AG04450 (cell line): ENCODE data around the gene NCS1. TPM values are rescaled to one million over a fixed set of nuclear protein-coding genes. Genes with fewer than 3 reads are reported as not detected.

Experiments
- CTCF ChIA-PET: fragments of 300-600, 350-600 bp; formaldehyde crosslinking; extraction: SDS; loops from one replicate; lab custom pipeline; 2022; ENCODE audit warnings: antibody characterized with exemption, inconsistent platforms; lab: Charles Lee
- POLR2A ChIA-PET: fragments of 350-600 bp; formaldehyde crosslinking; extraction: SDS; loops from one replicate; lab custom pipeline; 2021; ENCODE audit warnings: antibody characterized with exemption, inconsistent platforms; lab: Yijun Ruan, JAX
- DNase-seq: peaks from one replicate; pipeline ENCODE4 v3.0.0-alpha.2; 2011; ENCODE audit warnings: low read depth, low spot score
- H3K27ac ChIP-seq: one replicate; pipeline ENCODE4 v1.5.1; 2012; ENCODE audit warnings: low read depth, low read length, control low read depth
- H3K27me3 ChIP-seq: one replicate; pipeline ENCODE4 v1.6.0; 2012; ENCODE audit warnings: low read length; ENCODE audit not compliant: control insufficient read depth, insufficient read depth
- H3K4me3 ChIP-seq: 2 replicates; pipeline ENCODE4 v1.5.1; 2011; ENCODE audit warnings: mild to moderate bottlenecking, low read depth, low read length, control low read depth
- H3K9me3 ChIP-seq: 2 replicates; pipeline ENCODE4 v1.5.1; 2012; ENCODE audit warnings: low read length; ENCODE audit not compliant: control insufficient read depth, insufficient read depth
- polyA plus RNA-seq: library from polyadenylated mRNA; depleted of rRNA; stranded (reverse); fragments of >200 nt; gene quantifications from 2 replicates; pipeline ENCODE4 v1.2.3, GENCODE V29; 2011
- TF ChIP-seq, protein P1 (sequence below): IDR thresholded peaks from 2 replicates; pipeline ENCODE4 v1.5.1; 2011; ENCODE audit warnings: low read depth, low read length, control low read depth, inconsistent platforms

Gene NCS1
- polyA plus RNA-seq, 1 experiment = 68.3 TPM

- Histone ChIP-seq H3K27me3 (peaks cover 60% of the 10 kb centered on the region), H3K9me3 (no peaks in the 10 kb centered on the region; the same call in 1 of the 2 replicates), H3K4me3 (no peak overlapping the region), H3K27ac (no peak overlapping the region)
- ChIA-PET POLR2A (no interaction called here), CTCF (no interaction called here)
- DNase-seq = no peak
- TF ChIP-seq, protein P1, sequence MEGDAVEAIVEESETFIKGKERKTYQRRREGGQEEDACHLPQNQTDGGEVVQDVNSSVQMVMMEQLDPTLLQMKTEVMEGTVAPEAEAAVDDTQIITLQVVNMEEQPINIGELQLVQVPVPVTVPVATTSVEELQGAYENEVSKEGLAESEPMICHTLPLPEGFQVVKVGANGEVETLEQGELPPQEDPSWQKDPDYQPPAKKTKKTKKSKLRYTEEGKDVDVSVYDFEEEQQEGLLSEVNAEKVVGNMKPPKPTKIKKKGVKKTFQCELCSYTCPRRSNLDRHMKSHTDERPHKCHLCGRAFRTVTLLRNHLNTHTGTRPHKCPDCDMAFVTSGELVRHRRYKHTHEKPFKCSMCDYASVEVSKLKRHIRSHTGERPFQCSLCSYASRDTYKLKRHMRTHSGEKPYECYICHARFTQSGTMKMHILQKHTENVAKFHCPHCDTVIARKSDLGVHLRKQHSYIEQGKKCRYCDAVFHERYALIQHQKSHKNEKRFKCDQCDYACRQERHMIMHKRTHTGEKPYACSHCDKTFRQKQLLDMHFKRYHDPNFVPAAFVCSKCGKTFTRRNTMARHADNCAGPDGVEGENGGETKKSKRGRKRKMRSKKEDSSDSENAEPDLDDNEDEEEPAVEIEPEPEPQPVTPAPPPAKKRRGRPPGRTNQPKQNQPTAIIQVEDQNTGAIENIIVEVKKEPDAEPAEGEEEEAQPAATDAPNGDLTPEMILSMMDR = no peak
These were observed 111.5 kb downstream of the NCS1 start for GRCh38 chr9:130283539-130284248.

DNA sequence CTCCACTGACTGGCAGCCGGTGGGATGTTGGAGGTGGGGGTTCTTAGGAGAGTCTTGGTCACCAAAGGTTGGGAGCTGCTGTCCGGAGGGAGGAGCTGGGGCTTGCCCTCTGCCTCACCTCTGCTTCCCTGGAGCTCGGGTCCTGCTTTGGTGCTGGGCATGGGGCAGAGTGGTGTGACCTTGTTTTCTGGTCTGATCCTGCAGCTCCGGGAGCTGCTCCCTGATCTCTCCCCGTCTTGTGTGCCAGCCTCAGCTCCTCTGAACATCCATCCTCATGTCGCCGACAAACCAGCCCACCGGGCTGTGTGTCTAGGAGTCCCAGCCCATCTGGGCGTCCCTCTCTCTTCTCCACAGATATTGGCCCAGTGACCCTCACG is 112.0 kb downstream of the NCS1 start:
- TF ChIP-seq, protein P1 = no peak
- POLR2A ChIA-PET = no interaction called here
- no peak overlapping the region for H3K27ac ChIP-seq

GRCh38 chr9:130284690-130285089 is 112.5 kb downstream of the NCS1 start:
- ChIA-PET POLR2A (no interaction called here), CTCF (no interaction called here)

More for the DNA sequence above, 112.0 kb downstream of the NCS1 start:
- Histone ChIP-seq H3K4me3 (no peak overlapping the region), H3K27me3 (peaks cover 65% of the 10 kb centered on the region), H3K9me3 (no peaks in the 10 kb centered on the region; the same call in 1 of the 2 replicates)
- CTCF ChIA-PET = no interaction called here
- no peak for DNase-seq

GRCh38 chr9:130285271-130285670 is 113.1 kb downstream of the NCS1 start:
- ChIA-PET POLR2A (no interaction called here), CTCF (no interaction called here)
- Histone ChIP-seq H3K27ac (no peak overlapping the region), H3K27me3 (peaks cover 72% of the 10 kb centered on the region), H3K4me3 (no peak overlapping the region), H3K9me3 (no peaks in the 10 kb centered on the region; the same call in 1 of the 2 replicates)
- TF ChIP-seq, protein P1 = no peak
- no peak for DNase-seq

More at GRCh38 chr9:130284690-130285089, 112.5 kb downstream of the NCS1 start:
- TF ChIP-seq, protein P1 = no peak
- DNase-seq = no peak
- H3K4me3 ChIP-seq = no peak overlapping the region
- H3K9me3 ChIP-seq = no peaks in the 10 kb centered on the region; the same call in 1 of the 2 replicates
- no peak overlapping the region for H3K27ac ChIP-seq
- peaks cover 69% of the 10 kb centered on the region for H3K27me3 ChIP-seq

- Histone ChIP-seq H3K9me3 (no peaks in the 10 kb centered on the region; the same call in 1 of the 2 replicates), H3K27ac (no peak overlapping the region), H3K4me3 (no peak overlapping the region), H3K27me3 (peaks cover 79% of the 10 kb centered on the region)
- TF ChIP-seq, protein P1 = no peak
- POLR2A ChIA-PET = no interaction called here
- CTCF ChIA-PET = no interaction called here
- no peak for DNase-seq
These were observed 114.0 kb downstream of the NCS1 start for GRCh38 chr9:130286072-130286770.
